ENCODE data around the gene RNU7-1.

Gene RNU7-1

DNA sequence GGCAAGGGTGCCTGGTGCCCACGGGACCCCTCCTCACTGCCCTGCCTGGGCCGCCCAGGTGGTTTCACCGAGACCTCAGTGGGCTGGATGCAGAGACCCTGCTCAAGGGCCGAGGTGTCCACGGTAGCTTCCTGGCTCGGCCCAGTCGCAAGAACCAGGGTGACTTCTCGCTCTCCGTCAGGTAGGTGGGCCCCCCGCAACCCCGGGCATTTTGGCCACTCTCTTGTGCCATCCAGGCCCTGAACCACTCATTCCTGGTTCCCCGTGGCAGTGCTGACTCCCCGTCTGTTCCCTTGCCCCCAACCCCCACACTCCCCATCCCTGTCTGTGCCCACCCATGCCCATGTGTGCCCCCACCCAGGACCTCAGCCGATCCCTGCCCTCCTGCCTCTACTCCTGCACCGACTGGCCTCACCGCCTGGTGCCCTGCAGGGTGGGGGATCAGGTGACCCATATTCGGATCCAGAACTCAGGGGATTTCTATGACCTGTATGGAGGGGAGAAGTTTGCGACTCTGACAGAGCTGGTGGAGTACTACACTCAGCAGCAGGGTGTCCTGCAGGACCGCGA lies 8.0 kb downstream of the RNU7-1 start:
- H3K36me3 ChIP-seq (ENCODE audit: insufficient read depth, low read length) = peaks cover 5% of the 10 kb centered on the region
- no peak for ATAC-seq (ENCODE audit: insufficient read depth, low read depth)
- H3K9ac ChIP-seq (ENCODE audit: low read depth, low read length) = peak overlapping the region; percentile 41
- H3K4me2 ChIP-seq (ENCODE audit: insufficient read depth, low read length) = peak overlapping the region; percentile 56
- H3K4me3 ChIP-seq (ENCODE audit: low read depth in 1 of 2, low read length in 2 of 2) = peak overlapping the region in 1 of 2 experiments; percentile 50; a peak in 2 of 4 replicates
- no peaks in the 10 kb centered on the region for H3K9me3 ChIP-seq (ENCODE audit: insufficient read depth, low read length, severe bottlenecking)
- no peak overlapping the region for H2AFZ ChIP-seq (ENCODE audit: low read depth, low read length)
- TF ChIP-seq, protein P1, sequence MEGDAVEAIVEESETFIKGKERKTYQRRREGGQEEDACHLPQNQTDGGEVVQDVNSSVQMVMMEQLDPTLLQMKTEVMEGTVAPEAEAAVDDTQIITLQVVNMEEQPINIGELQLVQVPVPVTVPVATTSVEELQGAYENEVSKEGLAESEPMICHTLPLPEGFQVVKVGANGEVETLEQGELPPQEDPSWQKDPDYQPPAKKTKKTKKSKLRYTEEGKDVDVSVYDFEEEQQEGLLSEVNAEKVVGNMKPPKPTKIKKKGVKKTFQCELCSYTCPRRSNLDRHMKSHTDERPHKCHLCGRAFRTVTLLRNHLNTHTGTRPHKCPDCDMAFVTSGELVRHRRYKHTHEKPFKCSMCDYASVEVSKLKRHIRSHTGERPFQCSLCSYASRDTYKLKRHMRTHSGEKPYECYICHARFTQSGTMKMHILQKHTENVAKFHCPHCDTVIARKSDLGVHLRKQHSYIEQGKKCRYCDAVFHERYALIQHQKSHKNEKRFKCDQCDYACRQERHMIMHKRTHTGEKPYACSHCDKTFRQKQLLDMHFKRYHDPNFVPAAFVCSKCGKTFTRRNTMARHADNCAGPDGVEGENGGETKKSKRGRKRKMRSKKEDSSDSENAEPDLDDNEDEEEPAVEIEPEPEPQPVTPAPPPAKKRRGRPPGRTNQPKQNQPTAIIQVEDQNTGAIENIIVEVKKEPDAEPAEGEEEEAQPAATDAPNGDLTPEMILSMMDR (IDR thresholded peaks at IDR 0.05; ENCODE audit: borderline replicate concordance, extremely low read depth, low read length, poor library complexity, severe bottlenecking) = no peak
- no peak for TF ChIP-seq EZH2 (IDR thresholded peaks at IDR 0.05; ENCODE audit: borderline replicate concordance, low read depth, low read length, severe bottlenecking)
- H3K27me3 ChIP-seq (ENCODE audit: insufficient read depth, low read length, poor library complexity) = no peaks in the 10 kb centered on the region
- peaks cover 37% of the 10 kb centered on the region for H3K4me1 ChIP-seq (ENCODE audit: insufficient read depth, low read length)
- H3K27ac ChIP-seq (ENCODE audit: low read length) = peak overlapping the region; percentile 43; the same call in 1 of the 2 replicates
- no peaks in the 10 kb centered on the region for H4K20me1 ChIP-seq (ENCODE audit: insufficient read depth, low read length)
- no peak for DNase-seq
- H3K79me2 ChIP-seq (ENCODE audit: insufficient read depth, low read length) = no peaks in the 10 kb centered on the region

DNA sequence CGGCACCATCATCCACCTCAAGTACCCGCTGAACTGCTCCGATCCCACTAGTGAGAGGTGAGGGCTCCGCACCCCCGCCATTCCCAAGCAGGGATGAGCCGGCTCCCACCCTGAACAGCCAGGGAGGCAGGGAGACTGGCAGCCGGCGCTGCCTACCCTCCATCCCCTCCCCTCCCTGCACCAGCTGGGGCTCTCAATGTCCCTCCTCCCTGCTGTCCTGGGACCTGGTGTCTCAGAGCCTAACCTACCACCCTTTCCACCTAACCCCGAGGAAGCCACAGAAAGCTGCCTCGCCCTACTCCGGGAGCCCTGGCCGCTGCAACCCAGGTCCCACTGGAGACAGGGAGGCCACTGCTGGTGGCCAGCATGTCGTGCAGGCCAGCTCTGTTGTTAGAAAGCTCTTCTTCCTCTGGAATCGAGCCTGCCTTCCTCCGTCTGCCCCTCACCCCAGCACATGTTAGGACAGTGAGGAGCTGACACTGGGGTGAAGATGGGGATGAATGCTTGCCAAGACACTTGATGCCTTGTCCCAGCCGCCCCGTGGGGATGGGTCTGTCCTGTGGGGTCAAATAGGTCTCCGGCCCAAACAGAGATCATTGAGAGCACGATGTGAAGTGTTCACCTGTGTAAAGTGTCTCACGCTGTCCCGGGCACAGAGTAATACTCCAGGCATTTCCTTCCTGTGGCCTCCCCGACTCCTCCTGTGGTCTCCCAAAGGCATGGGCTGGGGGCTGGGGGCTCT lies 8.7 kb downstream of the RNU7-1 start:
- ATAC-seq (ENCODE audit: insufficient read depth, low read depth) (no peak), DNase-seq (no peak)
- H3K9ac ChIP-seq (ENCODE audit: low read depth, low read length) = peak overlapping the region; percentile 41
- H3K9me3 ChIP-seq (ENCODE audit: insufficient read depth, low read length, severe bottlenecking) = no peaks in the 10 kb centered on the region
- no peaks in the 10 kb centered on the region for H3K79me2 ChIP-seq (ENCODE audit: insufficient read depth, low read length)
- no peak overlapping the region for H3K4me3 ChIP-seq (ENCODE audit: low read depth in 1 of 2, low read length in 2 of 2)
- no peak overlapping the region for H3K27ac ChIP-seq (ENCODE audit: low read length)
- H3K36me3 ChIP-seq (ENCODE audit: insufficient read depth, low read length) = no peaks in the 10 kb centered on the region
- peak overlapping the region; percentile 56; the same call in 1 of the 2 replicates for H3K4me2 ChIP-seq (ENCODE audit: insufficient read depth, low read length)
- peaks cover 37% of the 10 kb centered on the region for H3K4me1 ChIP-seq (ENCODE audit: insufficient read depth, low read length)
- no peak overlapping the region for H2AFZ ChIP-seq (ENCODE audit: low read depth, low read length)
- TF ChIP-seq, protein P1 (IDR thresholded peaks at IDR 0.05; ENCODE audit: borderline replicate concordance, extremely low read depth, low read length, poor library complexity, severe bottlenecking) = no peak
- TF ChIP-seq EZH2 (IDR thresholded peaks at IDR 0.05; ENCODE audit: borderline replicate concordance, low read depth, low read length, severe bottlenecking) = no peak
- H3K27me3 ChIP-seq (ENCODE audit: insufficient read depth, low read length, poor library complexity) = no peaks in the 10 kb centered on the region
- H4K20me1 ChIP-seq (ENCODE audit: insufficient read depth, low read length) = no peaks in the 10 kb centered on the region

DNA sequence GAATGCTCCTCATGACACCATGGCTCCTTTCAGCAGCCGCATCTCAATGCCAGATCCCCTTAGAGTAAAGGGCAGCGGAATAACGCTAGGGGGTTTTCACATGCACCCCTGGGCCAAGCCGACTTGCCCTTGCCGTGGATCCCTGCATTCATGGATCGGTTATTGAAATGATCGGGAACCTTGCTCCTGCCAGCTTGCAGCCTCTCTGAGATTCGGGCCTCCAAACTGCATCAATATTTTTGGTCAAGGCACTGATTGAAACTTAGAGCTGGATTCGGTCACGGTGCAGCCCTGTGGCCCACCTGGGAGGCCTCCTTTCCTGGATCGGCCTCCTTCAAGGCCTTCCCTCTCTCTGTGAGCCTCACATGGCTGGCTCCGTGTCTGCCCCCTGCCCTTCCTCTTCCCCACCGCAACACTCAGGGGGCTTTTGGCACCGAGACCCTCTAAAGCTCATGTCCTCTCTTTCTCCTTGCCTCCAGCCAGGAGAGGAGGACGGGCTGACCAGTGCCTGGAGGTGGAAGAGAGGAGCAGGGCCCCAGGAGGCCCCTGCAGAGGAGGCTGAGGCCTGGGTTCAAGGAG lies 9.3 kb downstream of the RNU7-1 start:
- no peaks in the 10 kb centered on the region for H3K36me3 ChIP-seq (ENCODE audit: insufficient read depth, low read length)
- peak overlapping the region; percentile 75 for H3K27ac ChIP-seq (ENCODE audit: low read length)
- H3K79me2 ChIP-seq (ENCODE audit: insufficient read depth, low read length) = no peaks in the 10 kb centered on the region
- H3K4me3 ChIP-seq (ENCODE audit: low read depth in 1 of 2, low read length in 2 of 2) = no peak overlapping the region
- H3K27me3 ChIP-seq (ENCODE audit: insufficient read depth, low read length, poor library complexity) = no peaks in the 10 kb centered on the region
- no peaks in the 10 kb centered on the region for H4K20me1 ChIP-seq (ENCODE audit: insufficient read depth, low read length)
- TF ChIP-seq EZH2 (IDR thresholded peaks at IDR 0.05; ENCODE audit: borderline replicate concordance, low read depth, low read length, severe bottlenecking) = no peak
- TF ChIP-seq, protein P1 (IDR thresholded peaks at IDR 0.05; ENCODE audit: borderline replicate concordance, extremely low read depth, low read length, poor library complexity, severe bottlenecking) = no peak
- H3K4me2 ChIP-seq (ENCODE audit: insufficient read depth, low read length) = peak overlapping the region; percentile 50; the same call in 1 of the 2 replicates
- DNase-seq (no peak), ATAC-seq (ENCODE audit: insufficient read depth, low read depth) (no peak)
- no peak overlapping the region for H2AFZ ChIP-seq (ENCODE audit: low read depth, low read length)
- H3K4me1 ChIP-seq (ENCODE audit: insufficient read depth, low read length) = peaks cover 38% of the 10 kb centered on the region
- H3K9me3 ChIP-seq (ENCODE audit: insufficient read depth, low read length, severe bottlenecking) = no peaks in the 10 kb centered on the region
- peak overlapping the region; percentile 40 for H3K9ac ChIP-seq (ENCODE audit: low read depth, low read length)
